ENCODE results near the gene GCLM.

DNA sequence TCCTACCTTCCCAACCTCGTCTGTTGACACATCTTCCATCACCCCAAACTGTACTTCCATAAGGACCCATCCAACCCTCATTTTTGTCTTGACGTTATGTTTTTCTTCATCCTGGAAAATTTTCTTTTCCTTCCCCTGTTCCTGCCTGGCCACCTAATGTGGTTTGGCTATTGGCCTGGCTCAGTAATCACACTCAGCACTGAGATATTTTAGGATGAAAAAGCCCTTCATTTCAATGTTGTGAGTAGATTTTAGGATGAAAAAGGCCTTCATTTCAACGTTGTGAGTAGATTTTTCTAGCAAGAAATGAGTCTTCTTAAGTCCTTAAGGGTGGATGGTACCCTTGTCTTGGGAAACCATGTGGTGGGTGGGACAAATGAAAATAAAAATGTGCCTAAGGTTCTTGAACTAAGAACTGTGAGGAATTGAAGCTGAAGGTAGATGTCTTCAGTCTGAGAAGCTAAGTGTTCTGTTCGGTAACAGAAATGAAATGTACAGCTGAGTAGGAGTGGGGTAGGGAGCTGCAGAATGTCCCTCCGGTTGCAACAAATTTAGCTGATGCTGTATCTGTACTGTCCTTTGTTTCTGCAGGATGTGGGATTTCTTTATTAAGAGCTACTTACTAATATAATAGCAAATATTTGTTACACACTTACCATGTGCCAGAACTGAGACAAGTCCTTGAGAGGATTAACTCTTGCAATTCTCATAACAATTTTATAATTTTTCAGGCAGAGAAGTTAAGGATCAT is 66.3 kb downstream of the GCLM start:
- TF ChIP-seq, protein P1, sequence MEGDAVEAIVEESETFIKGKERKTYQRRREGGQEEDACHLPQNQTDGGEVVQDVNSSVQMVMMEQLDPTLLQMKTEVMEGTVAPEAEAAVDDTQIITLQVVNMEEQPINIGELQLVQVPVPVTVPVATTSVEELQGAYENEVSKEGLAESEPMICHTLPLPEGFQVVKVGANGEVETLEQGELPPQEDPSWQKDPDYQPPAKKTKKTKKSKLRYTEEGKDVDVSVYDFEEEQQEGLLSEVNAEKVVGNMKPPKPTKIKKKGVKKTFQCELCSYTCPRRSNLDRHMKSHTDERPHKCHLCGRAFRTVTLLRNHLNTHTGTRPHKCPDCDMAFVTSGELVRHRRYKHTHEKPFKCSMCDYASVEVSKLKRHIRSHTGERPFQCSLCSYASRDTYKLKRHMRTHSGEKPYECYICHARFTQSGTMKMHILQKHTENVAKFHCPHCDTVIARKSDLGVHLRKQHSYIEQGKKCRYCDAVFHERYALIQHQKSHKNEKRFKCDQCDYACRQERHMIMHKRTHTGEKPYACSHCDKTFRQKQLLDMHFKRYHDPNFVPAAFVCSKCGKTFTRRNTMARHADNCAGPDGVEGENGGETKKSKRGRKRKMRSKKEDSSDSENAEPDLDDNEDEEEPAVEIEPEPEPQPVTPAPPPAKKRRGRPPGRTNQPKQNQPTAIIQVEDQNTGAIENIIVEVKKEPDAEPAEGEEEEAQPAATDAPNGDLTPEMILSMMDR (IDR thresholded peaks at IDR 0.05), result no peak
- TF ChIP-seq, protein P2, sequence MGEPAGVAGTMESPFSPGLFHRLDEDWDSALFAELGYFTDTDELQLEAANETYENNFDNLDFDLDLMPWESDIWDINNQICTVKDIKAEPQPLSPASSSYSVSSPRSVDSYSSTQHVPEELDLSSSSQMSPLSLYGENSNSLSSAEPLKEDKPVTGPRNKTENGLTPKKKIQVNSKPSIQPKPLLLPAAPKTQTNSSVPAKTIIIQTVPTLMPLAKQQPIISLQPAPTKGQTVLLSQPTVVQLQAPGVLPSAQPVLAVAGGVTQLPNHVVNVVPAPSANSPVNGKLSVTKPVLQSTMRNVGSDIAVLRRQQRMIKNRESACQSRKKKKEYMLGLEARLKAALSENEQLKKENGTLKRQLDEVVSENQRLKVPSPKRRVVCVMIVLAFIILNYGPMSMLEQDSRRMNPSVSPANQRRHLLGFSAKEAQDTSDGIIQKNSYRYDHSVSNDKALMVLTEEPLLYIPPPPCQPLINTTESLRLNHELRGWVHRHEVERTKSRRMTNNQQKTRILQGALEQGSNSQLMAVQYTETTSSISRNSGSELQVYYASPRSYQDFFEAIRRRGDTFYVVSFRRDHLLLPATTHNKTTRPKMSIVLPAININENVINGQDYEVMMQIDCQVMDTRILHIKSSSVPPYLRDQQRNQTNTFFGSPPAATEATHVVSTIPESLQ (CRISPR knock-in tag; IDR thresholded peaks at IDR 0.05), result no peak
- TF ChIP-seq, protein P3, sequence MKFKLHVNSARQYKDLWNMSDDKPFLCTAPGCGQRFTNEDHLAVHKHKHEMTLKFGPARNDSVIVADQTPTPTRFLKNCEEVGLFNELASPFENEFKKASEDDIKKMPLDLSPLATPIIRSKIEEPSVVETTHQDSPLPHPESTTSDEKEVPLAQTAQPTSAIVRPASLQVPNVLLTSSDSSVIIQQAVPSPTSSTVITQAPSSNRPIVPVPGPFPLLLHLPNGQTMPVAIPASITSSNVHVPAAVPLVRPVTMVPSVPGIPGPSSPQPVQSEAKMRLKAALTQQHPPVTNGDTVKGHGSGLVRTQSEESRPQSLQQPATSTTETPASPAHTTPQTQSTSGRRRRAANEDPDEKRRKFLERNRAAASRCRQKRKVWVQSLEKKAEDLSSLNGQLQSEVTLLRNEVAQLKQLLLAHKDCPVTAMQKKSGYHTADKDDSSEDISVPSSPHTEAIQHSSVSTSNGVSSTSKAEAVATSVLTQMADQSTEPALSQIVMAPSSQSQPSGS (CRISPR knock-in tag; IDR thresholded peaks at IDR 0.05; ENCODE audit: borderline replicate concordance, low read depth), result no peak
- TF ChIP-seq NFYB (CRISPR knock-in tag; conservative IDR thresholded peaks at IDR 0.05; ENCODE audit: low read depth) (no peak), GABPB1 (CRISPR knock-in tag; IDR thresholded peaks at IDR 0.05) (no peak), ZNF219 (CRISPR knock-in tag; IDR thresholded peaks at IDR 0.05; ENCODE audit: borderline replicate concordance) (no peak), NR3C1 (CRISPR knock-in tag; conservative IDR thresholded peaks at IDR 0.05; ENCODE audit: low read depth) (no peak), CBFB (CRISPR knock-in tag; IDR thresholded peaks at IDR 0.05; ENCODE audit: low read depth) (no peak)
- TF ChIP-seq, protein P4, sequence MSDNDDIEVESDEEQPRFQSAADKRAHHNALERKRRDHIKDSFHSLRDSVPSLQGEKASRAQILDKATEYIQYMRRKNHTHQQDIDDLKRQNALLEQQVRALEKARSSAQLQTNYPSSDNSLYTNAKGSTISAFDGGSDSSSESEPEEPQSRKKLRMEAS (CRISPR knock-in tag; IDR thresholded peaks at IDR 0.05), result no peak
- TF ChIP-seq, protein P5, sequence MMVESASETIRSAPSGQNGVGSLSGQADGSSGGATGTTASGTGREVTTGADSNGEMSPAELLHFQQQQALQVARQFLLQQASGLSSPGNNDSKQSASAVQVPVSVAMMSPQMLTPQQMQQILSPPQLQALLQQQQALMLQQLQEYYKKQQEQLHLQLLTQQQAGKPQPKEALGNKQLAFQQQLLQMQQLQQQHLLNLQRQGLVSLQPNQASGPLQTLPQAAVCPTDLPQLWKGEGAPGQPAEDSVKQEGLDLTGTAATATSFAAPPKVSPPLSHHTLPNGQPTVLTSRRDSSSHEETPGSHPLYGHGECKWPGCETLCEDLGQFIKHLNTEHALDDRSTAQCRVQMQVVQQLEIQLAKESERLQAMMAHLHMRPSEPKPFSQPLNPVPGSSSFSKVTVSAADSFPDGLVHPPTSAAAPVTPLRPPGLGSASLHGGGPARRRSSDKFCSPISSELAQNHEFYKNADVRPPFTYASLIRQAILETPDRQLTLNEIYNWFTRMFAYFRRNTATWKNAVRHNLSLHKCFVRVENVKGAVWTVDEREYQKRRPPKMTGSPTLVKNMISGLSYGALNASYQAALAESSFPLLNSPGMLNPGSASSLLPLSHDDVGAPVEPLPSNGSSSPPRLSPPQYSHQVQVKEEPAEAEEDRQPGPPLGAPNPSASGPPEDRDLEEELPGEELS (CRISPR knock-in tag; IDR thresholded peaks at IDR 0.05), result no peak
- TF ChIP-seq, protein P6, sequence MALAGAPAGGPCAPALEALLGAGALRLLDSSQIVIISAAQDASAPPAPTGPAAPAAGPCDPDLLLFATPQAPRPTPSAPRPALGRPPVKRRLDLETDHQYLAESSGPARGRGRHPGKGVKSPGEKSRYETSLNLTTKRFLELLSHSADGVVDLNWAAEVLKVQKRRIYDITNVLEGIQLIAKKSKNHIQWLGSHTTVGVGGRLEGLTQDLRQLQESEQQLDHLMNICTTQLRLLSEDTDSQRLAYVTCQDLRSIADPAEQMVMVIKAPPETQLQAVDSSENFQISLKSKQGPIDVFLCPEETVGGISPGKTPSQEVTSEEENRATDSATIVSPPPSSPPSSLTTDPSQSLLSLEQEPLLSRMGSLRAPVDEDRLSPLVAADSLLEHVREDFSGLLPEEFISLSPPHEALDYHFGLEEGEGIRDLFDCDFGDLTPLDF (CRISPR knock-in tag; IDR thresholded peaks at IDR 0.05), result no peak
- TF ChIP-seq, protein P7, sequence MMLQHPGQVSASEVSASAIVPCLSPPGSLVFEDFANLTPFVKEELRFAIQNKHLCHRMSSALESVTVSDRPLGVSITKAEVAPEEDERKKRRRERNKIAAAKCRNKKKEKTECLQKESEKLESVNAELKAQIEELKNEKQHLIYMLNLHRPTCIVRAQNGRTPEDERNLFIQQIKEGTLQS (CRISPR knock-in tag; conservative IDR thresholded peaks at IDR 0.05), result no peak
